ENCODE data around the gene CDC42EP4. TPM values are rescaled to one million over a fixed set of nuclear protein-coding genes. Genes with fewer than 3 reads are reported as not detected.
"Not testable (repeated sequence)": the region's sequence is repeated elsewhere in the genome, so short reads cannot be mapped to it uniquely, and the experiment has no call there.

The CDC42EP4 gene
- total and polyA plus RNA-seq, 10 of the 15 experiments (the other 5 are each of a cell fraction or from before 2014, with no cell fraction given) = 0.05 to 7.1 (median 2.7) TPM

- peaks cover 12% of the 10 kb centered on the region for H3K4me1 ChIP-seq (ENCODE audit: control insufficient read depth, insufficient read depth, low read length)
- intact Hi-C loops (cut with micrococcal nuclease; ENCODE audit: unreplicated experiment) = loop anchor here (5.0 kb wide), 2 partner anchors 54 to 121 kb away; partner anchors contain the start of gene COG1
- ATAC-seq (no peak), DNase-seq (ENCODE audit: low read depth, low spot score) (no peak), FAIRE-seq (no peak)
- H3K36me3 ChIP-seq (ENCODE audit: control insufficient read depth in 2 of 2, insufficient read depth in 2 of 2, low read length in 1 of 2) = no peaks in the 10 kb centered on the region
- CTCF ChIA-PET = interaction anchor here (1.0 to 3.8 kb wide), 4 partner anchors 28 to 58 kb away, joined by 5 to 25 read pairs (median 10); no protein-coding TSS in a partner anchor
- RAD21 ChIA-PET (ENCODE audit: unreplicated experiment) = interaction anchor here (1.1 to 4.8 kb wide), 3 partner anchors 31 to 56 kb away, joined by 3 to 24 read pairs (median 4); no protein-coding TSS in a partner anchor
- peaks cover 14% of the 10 kb centered on the region for H3K79me2 ChIP-seq (ENCODE audit: control insufficient read depth, insufficient read depth, low read length)
- no TSS peak for BruUV-seq (replicated peaks)
- no peak overlapping the region for H2AFZ ChIP-seq (ENCODE audit: control insufficient read depth, low read depth, low read length)
- H3K27ac ChIP-seq (ENCODE audit: control insufficient read depth, insufficient read depth) = no peak overlapping the region
- H4K20me1 ChIP-seq (ENCODE audit: control insufficient read depth, insufficient read depth) = no peaks in the 10 kb centered on the region
- SMC1A ChIA-PET (ENCODE audit: uncharacterized antibody, unreplicated experiment) = interaction anchor here (1.0 to 2.7 kb wide), 6 partner anchors 10 to 85 kb away, joined by 3 to 8 read pairs (median 5); no protein-coding TSS in a partner anchor
- in situ Hi-C loops (cut with MboI) = no loop called here
- TF ChIP-seq SMAD1 (IDR thresholded peaks at IDR 0.05; ENCODE audit: low read depth, partially characterized antibody) = no peak
- no peak for TF ChIP-seq FOXM1 (IDR thresholded peaks at IDR 0.05; ENCODE audit: low read depth, low read length)
- TF ChIP-seq SMC3 (IDR thresholded peaks at IDR 0.05; ENCODE audit: borderline replicate concordance, low read length) = no peak
- TF ChIP-seq E4F1 (IDR thresholded peaks at IDR 0.05; ENCODE audit: borderline replicate concordance, partially characterized antibody) = no peak
- H3K27me3 ChIP-seq (replicated peaks in 1 of 2; ENCODE audit: control insufficient read depth in 2 of 2, insufficient read depth in 2 of 2, low read length in 1 of 2) = no peaks in the 10 kb centered on the region
- no peak overlapping the region for H3K4me2 ChIP-seq (ENCODE audit: control insufficient read depth, insufficient read depth)
- no peak overlapping the region for H3K9ac ChIP-seq (ENCODE audit: control insufficient read depth, insufficient read depth, low read length)
- POLR2A ChIA-PET = interaction anchor here (0.6 to 1.9 kb wide), 3 partner anchors 31 to 56 kb away, joined by 4 to 8 read pairs (median 4); no protein-coding TSS in a partner anchor
- WGBS (ENCODE audit: insufficient coverage, insufficient replicate concordance, low lambda C conversion rate, missing lambda C conversion rate) = 51% methylated on average over 8 of the region's 8 CpGs
- no peak overlapping the region for H3K4me3 ChIP-seq
- no peaks in the 10 kb centered on the region for H3K9me3 ChIP-seq (replicated peaks; ENCODE audit: control insufficient read depth, insufficient read depth, low read length)
Observed at GRCh38 chr17:73313526-73314127, 1.8 kb upstream of the CDC42EP4 start.

GRCh38 chr17:73312887-73313286 is 1.1 kb upstream of the CDC42EP4 start:
- Histone ChIP-seq H3K4me1 (ENCODE audit: control insufficient read depth, insufficient read depth, low read length) (peaks cover 12% of the 10 kb centered on the region), H3K79me2 (ENCODE audit: control insufficient read depth, insufficient read depth, low read length) (peaks cover 16% of the 10 kb centered on the region)
- H4K20me1 ChIP-seq (ENCODE audit: control insufficient read depth, insufficient read depth); H3K9ac ChIP-seq (ENCODE audit: control insufficient read depth, insufficient read depth, low read length); H3K9me3 ChIP-seq (replicated peaks; ENCODE audit: control insufficient read depth, insufficient read depth, low read length); FAIRE-seq; H3K4me2 ChIP-seq (ENCODE audit: control insufficient read depth, insufficient read depth); H3K27me3 ChIP-seq (replicated peaks in 1 of 2; ENCODE audit: control insufficient read depth in 2 of 2, insufficient read depth in 2 of 2, low read length in 1 of 2); H3K4me3 ChIP-seq; H3K27ac ChIP-seq (ENCODE audit: control insufficient read depth, insufficient read depth); BruUV-seq (replicated peaks); DNase-seq (ENCODE audit: low read depth, low spot score); H2AFZ ChIP-seq (ENCODE audit: control insufficient read depth, low read depth, low read length); ATAC-seq; H3K36me3 ChIP-seq (ENCODE audit: control insufficient read depth in 2 of 2, insufficient read depth in 2 of 2, low read length in 1 of 2); in situ Hi-C loops (cut with MboI): not testable (repeated sequence)
- RAD21 ChIA-PET (ENCODE audit: unreplicated experiment) = interaction anchor here (0.8 to 4.8 kb wide), 4 partner anchors 27 to 57 kb away, joined by 3 to 27 read pairs (median 14); no protein-coding TSS in a partner anchor
- intact Hi-C loops (cut with micrococcal nuclease; ENCODE audit: unreplicated experiment) = loop anchor here (1.0 to 5.0 kb wide), 3 partner anchors 42 to 121 kb away; partner anchors contain the start of gene COG1
- WGBS (ENCODE audit: insufficient coverage, insufficient replicate concordance, low lambda C conversion rate, missing lambda C conversion rate) = 84% methylated on average over 11 of the region's 11 CpGs
- CTCF ChIA-PET = interaction anchor here (0.8 to 4.7 kb wide), 7 partner anchors 9 to 586 kb away, joined by 3 to 28 read pairs (median 7); no protein-coding TSS in a partner anchor
- SMC1A ChIA-PET (ENCODE audit: uncharacterized antibody, unreplicated experiment) = interaction anchor here (1.1 to 4.0 kb wide), 6 partner anchors 11 to 85 kb away, joined by 3 to 29 read pairs (median 6); no protein-coding TSS in a partner anchor
- POLR2A ChIA-PET = interaction anchor here (0.5 to 3.5 kb wide), 7 partner anchors 9 to 802 kb away, joined by 3 to 20 read pairs (median 4); no protein-coding TSS in a partner anchor

Data from GM12878 (cell line).